Activated T-helper 17 cell treated with anti-CD3 and anti-CD28 coated beads, Interleukin-2, amount 50 U/mL, for 72 hours (primary cell): ENCODE measurements around the gene HDAC4. TPM values are rescaled to one million over a fixed set of nuclear protein-coding genes. Genes with fewer than 3 reads are reported as not detected.

ENCODE experiments used
- ATAC-seq: fragments of 150-1000 bp; cut with Tn5 transposase; replicated peaks from 2 replicates; pipeline ENCODE4 v1.10.0; 2021; ENCODE audit warnings: mild to moderate bottlenecking, moderate library complexity
- H3K27ac Mint-ChIP-seq: one replicate; pipeline ENCODE4 v1.8.0; 2022; ENCODE audit warnings: mixed read lengths
- H3K27me3 Mint-ChIP-seq: one replicate; pipeline ENCODE4 v1.8.0; 2022; ENCODE audit warnings: mixed read lengths
- H3K36me3 Mint-ChIP-seq: one replicate; pipeline ENCODE4 v1.8.0; 2022; ENCODE audit warnings: low read depth, mild to moderate bottlenecking, mixed read lengths
- H3K4me1 Mint-ChIP-seq: one replicate; pipeline ENCODE4 v1.8.0; 2022; ENCODE audit warnings: mixed read lengths
- H3K4me3 Mint-ChIP-seq: one replicate; pipeline ENCODE4 v1.8.0; 2022; ENCODE audit warnings: mild to moderate bottlenecking, mixed read lengths
- H3K9me3 Mint-ChIP-seq: one replicate; pipeline ENCODE4 v1.8.0; 2022; ENCODE audit warnings: mixed read lengths
- total RNA-seq, 2 donors: library from RNA; stranded (reverse); gene quantifications; one replicate each; pipeline ENCODE4 v1.2.3, GENCODE V29; 2022

HDAC4 gene
- total RNA-seq, 2 donors from 2014 or later = 34.3 to 52.9 TPM

DNA sequence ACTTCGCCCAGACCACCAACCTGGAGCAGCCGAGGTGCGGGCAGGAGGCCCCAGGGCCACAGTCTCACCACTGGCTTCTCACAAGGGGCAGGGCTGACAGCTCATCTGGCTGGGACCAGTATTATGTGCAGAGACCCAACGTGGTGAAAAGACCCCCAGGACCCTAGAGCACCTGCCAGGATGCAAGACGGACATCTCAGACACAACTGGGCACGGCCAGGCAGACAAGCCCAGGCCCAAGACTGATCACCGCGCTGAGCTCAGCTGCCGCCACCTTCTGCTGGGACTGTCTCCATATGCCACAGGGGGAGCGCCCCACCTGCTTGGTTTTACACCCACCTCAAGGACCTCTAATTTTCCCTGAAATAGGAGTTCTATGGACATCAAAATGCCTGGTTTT lies 23.2 kb downstream of the HDAC4 start:
- no peaks in the 10 kb centered on the region for H3K27me3 Mint-ChIP-seq
- no peak for ATAC-seq
- no peak overlapping the region for H3K4me3 Mint-ChIP-seq
- H3K9me3 Mint-ChIP-seq = no peaks in the 10 kb centered on the region
- peaks cover 6% of the 10 kb centered on the region for H3K36me3 Mint-ChIP-seq
- no peak overlapping the region for H3K27ac Mint-ChIP-seq
- H3K4me1 Mint-ChIP-seq = peaks cover 24% of the 10 kb centered on the region

- Mint-ChIP-seq H3K36me3 (peaks cover 6% of the 10 kb centered on the region), H3K4me3 (no peak overlapping the region), H3K9me3 (no peaks in the 10 kb centered on the region), H3K27me3 (no peaks in the 10 kb centered on the region), H3K27ac (peak overlapping the region; percentile 48), H3K4me1 (peaks cover 23% of the 10 kb centered on the region)
- ATAC-seq = no peak
Measured at GRCh38 chr2:239376942-239377531, 23.8 kb downstream of the HDAC4 start.

DNA sequence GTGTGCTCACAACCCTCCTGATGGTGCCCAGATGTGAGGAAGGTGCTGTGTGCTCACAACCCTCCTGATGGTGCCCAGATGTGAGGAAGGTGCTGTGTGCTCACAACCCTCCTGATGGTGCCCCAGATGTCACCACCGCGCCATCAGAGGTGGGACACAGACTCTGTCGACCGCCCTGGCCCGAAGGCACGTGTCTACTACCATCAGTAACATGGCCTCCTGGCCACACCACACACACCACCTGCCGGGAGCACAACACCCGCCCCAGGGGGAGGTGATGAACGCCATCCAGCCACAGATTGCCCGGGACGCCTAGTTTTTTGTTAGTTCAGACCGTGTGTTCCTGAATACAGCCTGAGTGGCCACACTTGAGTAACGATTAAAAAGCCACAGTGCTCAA lies 24.5 kb downstream of the HDAC4 start:
- no peaks in the 10 kb centered on the region for H3K9me3 Mint-ChIP-seq
- peaks cover 6% of the 10 kb centered on the region for H3K36me3 Mint-ChIP-seq
- no peak overlapping the region for H3K4me3 Mint-ChIP-seq
- H3K4me1 Mint-ChIP-seq = peaks cover 18% of the 10 kb centered on the region
- H3K27me3 Mint-ChIP-seq = no peaks in the 10 kb centered on the region
- ATAC-seq = no peak
- H3K27ac Mint-ChIP-seq = no peak overlapping the region

DNA sequence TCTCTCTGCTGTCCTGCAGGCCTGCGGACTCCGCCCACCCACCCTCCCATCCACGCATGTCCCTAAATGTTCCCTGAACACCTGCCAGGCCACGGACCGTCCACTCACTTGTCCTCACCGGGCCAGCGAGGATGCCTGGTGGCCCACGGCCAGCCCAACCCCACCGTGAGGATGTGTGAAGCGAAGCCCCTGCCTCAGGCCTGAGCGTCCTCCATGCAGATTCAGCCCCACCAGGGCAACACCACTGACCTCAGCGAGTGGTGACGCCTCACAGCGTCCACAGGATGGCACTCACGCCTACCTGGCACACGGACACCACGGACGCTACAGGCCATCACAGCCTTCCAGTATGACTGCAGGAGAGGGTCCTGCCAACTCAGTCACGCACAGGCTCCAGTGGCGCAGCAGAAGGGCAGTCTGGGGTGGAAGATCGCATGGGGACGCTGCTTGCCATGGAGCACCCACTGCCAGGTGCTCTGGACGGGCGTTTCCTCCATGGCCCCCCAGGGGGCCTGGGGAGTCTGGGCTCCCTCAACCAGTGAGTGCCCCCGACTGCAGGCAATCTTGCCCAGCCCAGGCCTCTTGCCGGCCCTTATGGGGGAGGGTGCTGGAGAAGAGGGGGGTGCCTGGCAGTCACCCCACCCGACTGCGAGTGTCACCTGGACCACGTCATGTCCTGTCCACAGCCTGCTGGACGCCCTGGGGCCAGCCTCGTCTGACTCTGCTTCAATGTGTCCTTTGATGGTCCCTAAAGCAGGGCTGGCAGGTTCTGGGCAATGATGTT lies 25.4 kb downstream of the HDAC4 start:
- Mint-ChIP-seq H3K27me3 (no peaks in the 10 kb centered on the region), H3K36me3 (peaks cover under 1% of the 10 kb centered on the region), H3K4me1 (peaks cover 9% of the 10 kb centered on the region), H3K4me3 (no peak overlapping the region), H3K27ac (no peak overlapping the region), H3K9me3 (no peaks in the 10 kb centered on the region)
- no peak for ATAC-seq

- Mint-ChIP-seq H3K4me1 (peaks cover 9% of the 10 kb centered on the region), H3K36me3 (no peaks in the 10 kb centered on the region), H3K4me3 (no peak overlapping the region), H3K9me3 (no peaks in the 10 kb centered on the region), H3K27ac (no peak overlapping the region), H3K27me3 (no peaks in the 10 kb centered on the region)
- ATAC-seq = no peak
Measured at GRCh38 chr2:239374896-239375277, 25.9 kb downstream of the HDAC4 start.

DNA sequence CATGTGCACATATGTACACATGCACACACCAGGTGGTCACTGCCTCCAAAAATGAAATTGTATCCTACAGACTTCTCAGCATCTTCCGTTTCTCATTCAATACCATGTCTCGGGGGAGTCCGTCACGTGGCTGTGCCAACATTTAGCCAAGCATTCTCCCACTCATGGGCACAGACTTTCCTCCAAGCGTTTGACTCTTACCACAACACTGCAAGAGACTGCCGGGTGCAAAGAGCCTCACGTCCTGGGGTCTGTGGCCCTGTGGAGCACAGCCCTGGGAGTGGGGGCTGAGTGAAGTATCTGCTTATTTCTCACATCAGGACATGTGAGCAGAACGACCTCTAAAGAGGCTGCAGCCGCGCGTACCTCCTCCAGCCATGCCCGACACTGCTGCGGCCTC lies 28.0 kb downstream of the HDAC4 start:
- Mint-ChIP-seq H3K27ac (no peak overlapping the region), H3K9me3 (no peaks in the 10 kb centered on the region), H3K36me3 (no peaks in the 10 kb centered on the region), H3K27me3 (no peaks in the 10 kb centered on the region), H3K4me3 (no peak overlapping the region), H3K4me1 (peaks cover 11% of the 10 kb centered on the region)
- no peak for ATAC-seq

DNA sequence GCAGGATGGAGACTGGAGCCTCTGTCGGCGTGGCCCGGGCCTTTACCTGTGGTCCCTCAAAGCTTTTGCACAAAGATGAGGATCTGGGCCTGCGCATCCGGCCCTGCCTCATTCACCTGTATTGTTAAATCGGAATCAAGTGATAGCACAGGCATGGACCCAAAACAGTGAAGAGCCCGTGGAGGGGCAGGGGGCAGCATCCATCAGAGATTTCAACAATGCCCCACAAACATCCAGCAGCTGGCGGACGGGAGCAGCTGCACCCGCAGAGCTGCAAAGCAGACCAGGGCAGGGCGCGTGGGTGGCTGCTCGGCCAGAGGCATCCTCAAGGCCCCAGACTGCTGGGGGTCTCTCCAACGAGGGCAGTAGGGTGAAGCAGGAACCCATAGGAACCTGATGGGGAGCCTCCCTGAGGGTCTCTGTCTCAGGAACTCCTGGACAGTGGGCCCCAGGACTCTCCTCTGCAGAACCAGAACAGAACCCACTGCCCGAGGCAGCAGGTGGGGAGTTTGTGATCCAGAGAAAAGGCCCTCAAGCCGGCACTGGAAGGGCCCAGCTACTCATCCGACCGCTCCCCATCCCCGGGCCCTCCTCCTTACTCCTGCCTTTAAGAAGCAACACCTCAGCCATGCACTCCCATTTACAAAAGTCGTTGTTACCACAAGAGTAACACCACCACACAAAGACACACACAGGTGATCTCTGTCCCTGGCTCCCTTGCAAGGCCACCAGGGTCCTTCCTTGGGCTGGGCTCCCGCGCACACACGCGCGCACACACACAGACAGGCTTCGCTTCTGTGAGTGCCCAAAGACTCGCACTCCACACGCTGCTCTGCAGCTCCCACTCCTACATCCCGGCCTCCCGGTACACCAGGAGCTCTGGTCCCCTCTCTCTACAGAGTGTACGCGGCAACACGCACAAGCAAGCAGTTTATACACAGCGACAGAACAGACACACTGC lies 28.8 kb downstream of the HDAC4 start:
- Mint-ChIP-seq H3K27ac (no peak overlapping the region), H3K9me3 (no peaks in the 10 kb centered on the region), H3K36me3 (no peaks in the 10 kb centered on the region), H3K4me1 (peaks cover 11% of the 10 kb centered on the region), H3K27me3 (no peaks in the 10 kb centered on the region), H3K4me3 (no peak overlapping the region)
- ATAC-seq = no peak

DNA sequence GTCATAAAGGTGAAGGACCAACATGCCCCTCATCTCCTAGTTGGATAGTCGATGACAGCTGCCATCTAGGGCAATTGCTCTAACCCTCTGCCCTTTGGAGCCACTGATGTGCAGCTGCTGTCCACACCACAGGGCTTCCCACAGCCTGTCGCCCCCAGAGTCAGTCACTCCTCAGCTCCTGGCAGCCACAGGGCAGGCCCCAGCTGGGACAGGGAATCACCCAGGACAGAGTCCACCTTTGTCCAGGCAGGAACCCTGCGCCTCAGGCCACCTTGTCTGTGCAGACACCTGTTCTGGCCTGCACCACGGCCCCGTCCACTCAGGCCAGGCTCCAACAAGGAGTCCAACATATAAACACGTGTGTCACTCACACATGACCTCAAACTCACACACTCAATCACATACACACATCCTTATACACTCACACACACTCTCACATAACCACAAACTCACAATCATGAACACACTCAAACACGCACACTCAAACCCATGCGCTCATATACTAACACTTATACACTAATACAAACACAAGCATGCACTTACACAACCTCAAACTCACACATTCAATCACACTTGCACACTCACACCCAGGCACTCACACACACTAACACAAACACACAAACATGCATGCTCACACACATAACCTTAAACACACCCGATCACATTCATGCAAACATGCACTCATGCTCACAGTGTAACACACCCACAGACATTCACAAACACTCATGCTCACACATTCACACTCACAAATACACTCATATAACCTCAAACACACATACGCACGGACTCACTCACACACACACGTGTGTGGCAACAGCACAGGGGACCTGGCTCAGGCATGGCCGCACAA lies 29.7 kb downstream of the HDAC4 start:
- Mint-ChIP-seq H3K9me3 (no peaks in the 10 kb centered on the region), H3K36me3 (no peaks in the 10 kb centered on the region), H3K27me3 (no peaks in the 10 kb centered on the region), H3K27ac (no peak overlapping the region), H3K4me3 (no peak overlapping the region), H3K4me1 (peaks cover 11% of the 10 kb centered on the region)
- ATAC-seq = no peak

- H3K27me3 Mint-ChIP-seq = no peaks in the 10 kb centered on the region
- no peak for ATAC-seq
- no peaks in the 10 kb centered on the region for H3K9me3 Mint-ChIP-seq
- H3K4me1 Mint-ChIP-seq = peaks cover 15% of the 10 kb centered on the region
- H3K36me3 Mint-ChIP-seq = no peaks in the 10 kb centered on the region
- no peak overlapping the region for H3K4me3 Mint-ChIP-seq
- H3K27ac Mint-ChIP-seq = peak overlapping the region; percentile 75
Measured at GRCh38 chr2:239370403-239370802, 30.4 kb downstream of the HDAC4 start.

DNA sequence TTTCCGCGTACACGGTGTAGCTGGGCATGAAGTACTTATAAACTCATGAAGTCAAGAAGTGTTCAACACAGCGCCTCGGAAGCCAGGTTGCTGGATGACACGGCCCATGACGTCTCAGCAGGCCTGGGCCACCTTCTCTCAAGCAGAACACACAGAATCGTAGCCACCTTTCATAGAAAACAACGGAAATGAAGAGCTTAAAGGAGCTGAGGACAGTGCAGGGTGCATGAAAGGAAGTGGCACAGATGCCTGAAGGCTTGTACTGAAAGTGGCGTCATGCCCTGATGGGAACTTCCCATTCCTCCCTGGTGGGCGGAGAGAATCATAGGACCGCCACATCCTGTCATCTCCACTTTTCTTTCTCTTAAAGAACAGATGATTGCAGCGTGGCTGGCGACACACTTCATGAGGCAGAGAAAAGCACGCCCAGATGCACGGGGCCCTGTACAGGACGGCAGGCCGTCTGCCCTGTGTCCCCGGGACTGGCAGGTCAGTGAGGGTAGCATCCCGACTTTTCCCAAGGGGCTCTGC lies 31.1 kb downstream of the HDAC4 start:
- H3K27ac Mint-ChIP-seq = peak overlapping the region; percentile 75
- H3K27me3 Mint-ChIP-seq = no peaks in the 10 kb centered on the region
- H3K9me3 Mint-ChIP-seq = no peaks in the 10 kb centered on the region
- H3K4me1 Mint-ChIP-seq = peaks cover 21% of the 10 kb centered on the region
- H3K4me3 Mint-ChIP-seq = no peak overlapping the region
- no peaks in the 10 kb centered on the region for H3K36me3 Mint-ChIP-seq
- ATAC-seq = peak; percentile 98

GRCh38 chr2:239368906-239369552 lies 31.8 kb downstream of the HDAC4 start:
- Mint-ChIP-seq H3K27ac (peak overlapping the region; percentile 75), H3K4me1 (peaks cover 28% of the 10 kb centered on the region), H3K36me3 (no peaks in the 10 kb centered on the region), H3K4me3 (no peak overlapping the region), H3K9me3 (no peaks in the 10 kb centered on the region), H3K27me3 (no peaks in the 10 kb centered on the region)
- ATAC-seq = no peak

DNA sequence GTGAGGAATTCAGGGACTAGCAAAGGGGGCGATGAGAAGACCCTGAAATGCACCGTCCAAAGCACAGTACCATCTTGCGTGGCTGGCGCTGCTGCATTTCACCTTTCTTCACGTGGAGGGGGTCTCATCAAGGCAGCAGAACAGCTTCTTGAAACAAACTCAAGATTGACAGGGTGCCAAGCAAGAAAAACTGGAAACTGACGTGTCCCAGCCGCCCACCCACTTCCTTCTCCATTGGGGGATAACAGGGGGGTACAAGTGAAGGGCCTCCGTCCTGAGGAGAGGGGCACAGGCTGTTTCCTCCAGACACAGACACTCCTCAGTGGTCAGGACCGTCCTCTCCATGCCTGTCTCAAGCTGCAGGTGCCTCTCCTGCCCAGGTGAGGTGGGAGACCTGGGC lies 32.5 kb downstream of the HDAC4 start:
- H3K4me1 Mint-ChIP-seq = peaks cover 35% of the 10 kb centered on the region
- no peaks in the 10 kb centered on the region for H3K9me3 Mint-ChIP-seq
- no peak for ATAC-seq
- no peak overlapping the region for H3K4me3 Mint-ChIP-seq
- no peak overlapping the region for H3K27ac Mint-ChIP-seq
- no peaks in the 10 kb centered on the region for H3K27me3 Mint-ChIP-seq
- H3K36me3 Mint-ChIP-seq = no peaks in the 10 kb centered on the region

- peaks cover 36% of the 10 kb centered on the region for H3K4me1 Mint-ChIP-seq
- H3K27me3 Mint-ChIP-seq = no peaks in the 10 kb centered on the region
- no peaks in the 10 kb centered on the region for H3K36me3 Mint-ChIP-seq
- no peaks in the 10 kb centered on the region for H3K9me3 Mint-ChIP-seq
- no peak for ATAC-seq
- peak overlapping the region; percentile 0 for H3K27ac Mint-ChIP-seq
- no peak overlapping the region for H3K4me3 Mint-ChIP-seq
Measured at GRCh38 chr2:239366740-239367139, 34.1 kb downstream of the HDAC4 start.
